Neural progenitor cell (in vitro differentiated cells): ENCODE data around the gene CNOT11. TPM values are rescaled to one million over a fixed set of nuclear protein-coding genes. Genes with fewer than 3 reads are reported as not detected.

ENCODE experiments used
- DNase-seq: peaks from one replicate; pipeline ENCODE4 v3.0.0-alpha.2; 2016; ENCODE audit warnings: low spot score
- H2AFZ ChIP-seq: fragments of 200-600 bp; sonication (generic); replicated peaks from 2 replicates; pipeline ENCODE4 v1.6.1; 2016; ENCODE audit warnings: antibody characterized with exemption
- H3F3A ChIP-seq: fragments of 200-600 bp; sonication (generic); 2 replicates; pipeline ENCODE4 v1.6.1; 2016; ENCODE audit warnings: antibody characterized with exemption, low read depth
- H3K27ac ChIP-seq: fragments of 200-600 bp; sonication (generic); 2 replicates; pipeline ENCODE4 v1.5.1; 2016; ENCODE audit warnings: mild to moderate bottlenecking
- H3K27me3 ChIP-seq: fragments of 200-600 bp; sonication (generic); 2 replicates; pipeline ENCODE4 v1.6.1; 2016; ENCODE audit warnings: mild to moderate bottlenecking, moderate library complexity
- H3K36me3 ChIP-seq: fragments of 200-600 bp; sonication (generic); 2 replicates; pipeline ENCODE4 v1.5.1; 2016
- H3K4me1 ChIP-seq: fragments of 200-600 bp; sonication (generic); 2 replicates; pipeline ENCODE4 v1.6.1; 2016; ENCODE audit warnings: mixed run types
- H3K4me2 ChIP-seq: fragments of 200-600 bp; sonication (generic); 2 replicates; pipeline ENCODE4 v1.6.1; 2016
- H3K4me3 ChIP-seq: fragments of 200-600 bp; sonication (generic); 2 replicates; pipeline ENCODE4 v1.5.1; 2016
- H3K79me2 ChIP-seq: fragments of 200-600 bp; sonication (generic); 2 replicates; pipeline ENCODE4 v1.6.1; 2016; ENCODE audit warnings: low read depth
- H3K9ac ChIP-seq: fragments of 200-600 bp; sonication (generic); 2 replicates; pipeline ENCODE4 v1.6.1; 2016
- H3K9me3 ChIP-seq: fragments of 200-600 bp; sonication (generic); 2 replicates; pipeline ENCODE4 v1.5.1; 2016; ENCODE audit warnings: low read depth
- H4K20me1 ChIP-seq: fragments of 200-600 bp; sonication (generic); 2 replicates; pipeline ENCODE4 v1.6.1; 2016; ENCODE audit warnings: low read depth
- H3K27ac Mint-ChIP-seq: 3 replicates; pipeline ENCODE4 v1.8.0; 2021; ENCODE audit warnings: mixed read lengths
- H3K27me3 Mint-ChIP-seq: 2 replicates; pipeline ENCODE4 v1.8.0; 2022; ENCODE audit warnings: low read depth, mild to moderate bottlenecking, inconsistent platforms, moderate library complexity, mixed read lengths; ENCODE audit not compliant: insufficient read depth
- H3K36me3 Mint-ChIP-seq: 3 replicates; pipeline ENCODE4 v1.8.0; 2021; ENCODE audit warnings: mixed read lengths
- H3K4me1 Mint-ChIP-seq: 3 replicates; pipeline ENCODE4 v1.8.0; 2021; ENCODE audit warnings: mixed read lengths
- H3K4me3 Mint-ChIP-seq: 3 replicates; pipeline ENCODE4 v1.8.0; 2021; ENCODE audit warnings: mild to moderate bottlenecking, moderate library complexity, mixed read lengths
- H3K9me3 Mint-ChIP-seq: 3 replicates; pipeline ENCODE4 v1.8.0; 2020; ENCODE audit warnings: mixed read lengths
- CTCF ChIP-seq: fragments of 200-600 bp; sonication (generic); IDR thresholded peaks from 2 replicates; pipeline ENCODE4 v1.5.1; 2017; ENCODE audit warnings: antibody characterized with exemption, mild to moderate bottlenecking
- EZH2 ChIP-seq: fragments of 200-600 bp; sonication (generic); IDR thresholded peaks from 2 replicates; pipeline ENCODE4 v1.6.1; 2017; ENCODE audit warnings: antibody characterized with exemption, mild to moderate bottlenecking, moderate library complexity
- EZH2phosphoT487 ChIP-seq: fragments of 200-600 bp; sonication (generic); IDR thresholded peaks from 2 replicates; pipeline ENCODE4 v1.6.1; 2017; ENCODE audit warnings: antibody characterized with exemption
- total RNA-seq: library from RNA; depleted of rRNA; stranded (reverse); fragments of >200 nt; gene quantifications from 2 replicates; pipeline ENCODE4 v1.2.3, GENCODE V29; 2015; ENCODE audit warnings: low replicate concordance

CNOT11 gene
- total RNA-seq, 1 donor from 2014 or later: 39.0 TPM

GRCh38 chr2:101293544-101293943 lies 40.9 kb downstream of the CNOT11 start:
- Mint-ChIP-seq H3K4me3 (no peak overlapping the region), H3K36me3 (no peaks in the 10 kb centered on the region), H3K9me3 (no peaks in the 10 kb centered on the region), H3K27me3 (no peaks in the 10 kb centered on the region), H3K4me1 (no peaks in the 10 kb centered on the region), H3K27ac (no peak overlapping the region)
- no peak overlapping the region for H3K9ac ChIP-seq
- DNase-seq: no peak
- TF ChIP-seq EZH2: no peak
- no peak for TF ChIP-seq CTCF
- TF ChIP-seq EZH2phosphoT487: no peak
- H3K4me2 ChIP-seq: no peak overlapping the region
- peaks cover 26% of the 10 kb centered on the region for H3K79me2 ChIP-seq
- H4K20me1 ChIP-seq: peaks cover 16% of the 10 kb centered on the region
- no peaks in the 10 kb centered on the region for H3K4me1 ChIP-seq
- no peak overlapping the region for H3K4me3 ChIP-seq
- H2AFZ ChIP-seq: no peak overlapping the region
- no peaks in the 10 kb centered on the region for H3F3A ChIP-seq
- H3K9me3 ChIP-seq: no peaks in the 10 kb centered on the region
- H3K27ac ChIP-seq: no peak overlapping the region
- no peaks in the 10 kb centered on the region for H3K36me3 ChIP-seq
- H3K27me3 ChIP-seq: no peaks in the 10 kb centered on the region

DNA sequence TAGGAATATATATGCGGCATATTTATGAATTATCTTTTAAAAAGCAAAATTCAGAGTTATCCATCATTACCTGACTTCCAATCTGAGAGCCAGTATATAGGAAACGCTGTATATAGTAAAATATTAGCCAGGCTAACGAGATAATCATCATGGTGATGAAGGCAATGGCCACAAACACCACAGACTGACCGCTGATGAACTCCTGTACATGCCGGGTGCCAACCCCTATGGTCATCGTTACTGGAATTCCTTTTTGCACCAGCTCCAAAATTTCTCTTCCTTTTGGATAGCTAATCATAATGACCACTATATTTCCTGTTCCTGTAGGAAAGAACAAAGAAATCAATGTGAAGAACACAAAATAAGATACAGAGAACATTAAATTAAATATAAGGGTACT lies 42.2 kb downstream of the CNOT11 start:
- H3K4me3 ChIP-seq: no peak overlapping the region
- peaks cover 27% of the 10 kb centered on the region for H4K20me1 ChIP-seq
- H3K79me2 ChIP-seq: peaks cover 38% of the 10 kb centered on the region

GRCh38 chr2:101295895-101296294 lies 43.2 kb downstream of the CNOT11 start:
- Histone ChIP-seq H2AFZ (no peak overlapping the region), H3K4me3 (no peak overlapping the region), H3K9me3 (no peaks in the 10 kb centered on the region)

More for the DNA sequence above, 42.2 kb downstream of the CNOT11 start:
- H3K27me3 ChIP-seq: no peaks in the 10 kb centered on the region
- no peak overlapping the region for H3K27ac ChIP-seq
- no peaks in the 10 kb centered on the region for H3K4me1 ChIP-seq
- TF ChIP-seq EZH2 (no peak), CTCF (no peak), EZH2phosphoT487 (no peak)
- no peak overlapping the region for H2AFZ ChIP-seq
- no peaks in the 10 kb centered on the region for H3F3A ChIP-seq
- Mint-ChIP-seq H3K36me3 (peaks cover 3% of the 10 kb centered on the region), H3K27me3 (no peaks in the 10 kb centered on the region), H3K4me1 (no peaks in the 10 kb centered on the region), H3K4me3 (no peak overlapping the region), H3K9me3 (no peaks in the 10 kb centered on the region), H3K27ac (no peak overlapping the region)
- no peaks in the 10 kb centered on the region for H3K36me3 ChIP-seq
- no peak for DNase-seq
- no peak overlapping the region for H3K4me2 ChIP-seq
- no peaks in the 10 kb centered on the region for H3K9me3 ChIP-seq
- H3K9ac ChIP-seq: no peak overlapping the region

More at GRCh38 chr2:101295895-101296294, 43.2 kb downstream of the CNOT11 start:
- Mint-ChIP-seq H3K27ac (no peak overlapping the region), H3K4me1 (no peaks in the 10 kb centered on the region), H3K4me3 (no peak overlapping the region), H3K9me3 (no peaks in the 10 kb centered on the region), H3K36me3 (peaks cover 3% of the 10 kb centered on the region), H3K27me3 (no peaks in the 10 kb centered on the region)
- Histone ChIP-seq H3K9ac (no peak overlapping the region), H3K79me2 (peaks cover 45% of the 10 kb centered on the region), H3K4me1 (no peaks in the 10 kb centered on the region), H3K4me2 (no peak overlapping the region), H3K27ac (no peak overlapping the region), H3K27me3 (no peaks in the 10 kb centered on the region), H3F3A (no peaks in the 10 kb centered on the region), H4K20me1 (peaks cover 35% of the 10 kb centered on the region), H3K36me3 (no peaks in the 10 kb centered on the region)
- TF ChIP-seq EZH2 (no peak), CTCF (no peak), EZH2phosphoT487 (no peak)
- no peak for DNase-seq
